Measurements from ENCODE around the gene NXN.
"Not testable (repeated sequence)": the region's sequence is repeated elsewhere in the genome, so short reads cannot be mapped to it uniquely, and the experiment has no call there.

NXN gene

GRCh38 chr17:752002-752619 lies 227.5 kb downstream of the NXN start, which contains the start of gene GEMIN4:
GEMIN4 (minus strand) TSS chr17:752264; CDS start chr17:752142, 122 bp downstream.
- peak; percentile 77 for DNase-seq

GRCh38 chr17:751269-752001 lies 228.1 kb downstream of the NXN start:
- DNase-seq: peak; percentile 15

- no peak for DNase-seq
Measured at GRCh38 chr17:750431-751037, 229.0 kb downstream of the NXN start.

DNA sequence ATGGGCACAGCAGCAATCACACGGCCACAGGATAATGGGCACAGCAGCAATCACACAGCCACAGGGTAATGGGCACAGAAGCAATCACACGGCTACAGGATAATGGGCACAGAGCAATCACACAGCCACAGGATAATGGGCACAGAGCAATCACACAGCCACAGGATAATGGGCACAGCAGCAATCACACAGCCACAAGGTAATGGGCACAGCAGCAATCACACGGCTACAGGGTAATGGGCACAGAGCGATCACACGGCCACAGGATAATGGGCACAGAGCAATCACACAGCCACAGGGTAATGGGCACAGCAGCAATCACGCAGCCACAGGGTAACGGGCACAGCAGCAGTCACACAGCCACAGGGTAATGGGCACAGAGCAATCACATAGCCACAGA lies 230.2 kb downstream of the NXN start:
- DNase-seq: not testable (repeated sequence)

All from COR-L47 (cell line).